Caco-2 (cell line): ENCODE measurements around the gene GRK6. TPM values are rescaled to one million over a fixed set of nuclear protein-coding genes. Genes with fewer than 3 reads are reported as not detected.
A peak's percentile ranks its signal among the peaks of the same experiment; 100 is the strongest.

ENCODE experiments used
- BruUV-seq: library from RNA; stranded (reverse); fragments of 400-500 nt; replicated peaks from 2 replicates; lab custom pipeline; 2021; lab: Mats Ljungman, UMichigan
- CTCF ChIA-PET: fragments of 300-600 bp; sonication (Branson Sonifier 250); formaldehyde crosslinking; loops from one replicate; lab custom pipeline; 2022; ENCODE audit warnings: antibody characterized with exemption; lab: Charles Lee
- POLR2A ChIA-PET: fragments of 300-600 bp; sonication (Branson Sonifier 250); formaldehyde crosslinking; loops from one replicate; lab custom pipeline; 2022; ENCODE audit warnings: antibody characterized with exemption; lab: Charles Lee
- DNase-seq, 2 experiments: peaks; one replicate each; pipeline versions ENCODE4 v3.0.0 to v3.0.0-alpha.2; 2020 to 2022
- H3K27me3 ChIP-seq: replicated peaks from 2 replicates; pipeline ENCODE4 v1.6.0; 2011; ENCODE audit warnings: low read length; ENCODE audit not compliant: control insufficient read depth, insufficient read depth
- H3K36me3 ChIP-seq: 2 replicates; pipeline ENCODE4 v1.5.1; 2011; ENCODE audit warnings: low read length; ENCODE audit not compliant: control insufficient read depth, insufficient read depth
- H3K4me1 ChIP-seq: fragments of 250-450 bp; sonication (Bioruptor Pico); 2 replicates; pipeline ENCODE4 v1.5.1; 2020; ENCODE audit warnings: mild to moderate bottlenecking
- H3K4me3 ChIP-seq: 2 replicates; pipeline ENCODE4 v1.5.1; 2011; ENCODE audit warnings: low read depth, mild to moderate bottlenecking, control low read depth, low read length
- H3K9me3 ChIP-seq: fragments of 250-450 bp; sonication (Bioruptor Pico); 2 replicates; pipeline ENCODE4 v1.5.1; 2020; ENCODE audit warnings: mild to moderate bottlenecking, moderate library complexity
- H3K27ac Mint-ChIP-seq: one replicate; pipeline ENCODE4 v1.8.0; 2022; ENCODE audit warnings: mixed read lengths; ENCODE audit not compliant: unreplicated experiment
- H3K27me3 Mint-ChIP-seq: one replicate; pipeline ENCODE4 v1.8.0; 2022; ENCODE audit warnings: mixed read lengths; ENCODE audit not compliant: insufficient read depth, unreplicated experiment
- H3K36me3 Mint-ChIP-seq: one replicate; pipeline ENCODE4 v1.8.0; 2022; ENCODE audit warnings: mild to moderate bottlenecking, mixed read lengths; ENCODE audit not compliant: insufficient read depth, unreplicated experiment
- H3K4me1 Mint-ChIP-seq: one replicate; pipeline ENCODE4 v1.8.0; 2022; ENCODE audit warnings: low read depth, mixed read lengths; ENCODE audit not compliant: unreplicated experiment
- H3K4me3 Mint-ChIP-seq: one replicate; pipeline ENCODE4 v1.8.0; 2022; ENCODE audit warnings: mild to moderate bottlenecking, moderate library complexity, mixed read lengths; ENCODE audit not compliant: unreplicated experiment
- H3K9me3 Mint-ChIP-seq: one replicate; pipeline ENCODE4 v1.8.0; 2022; ENCODE audit warnings: mixed read lengths; ENCODE audit not compliant: unreplicated experiment
- intact Hi-C: fragments of 100-400 bp; cut with micrococcal nuclease; formaldehyde crosslinking; loops from one replicate; pipeline ENCODE4 v1.10.0; 2022; ENCODE audit not compliant: unreplicated experiment
- total RNA-seq: library from RNA; stranded (reverse); gene quantifications from 2 replicates; pipeline ENCODE4 v1.2.3, GENCODE V29; 2022
- TF ChIP-seq, protein P1 (sequence below), 2 experiments: fragments of 200-600 bp in 1 of 2; IDR thresholded peaks; 1 replicate in 1 of 2; 2 replicates in 1 of 2; pipeline versions ENCODE4 v1.5.1 to v1.8.0; 2011 to 2022; ENCODE audit warnings: antibody characterized with exemption in 1 of 2, control low read depth in 1 of 2, inconsistent platforms in 1 of 2, low read depth in 1 of 2, low read length in 1 of 2, mild to moderate bottlenecking in 1 of 2, moderate library complexity in 1 of 2; ENCODE audit not compliant: insufficient read depth in 1 of 2, severe bottlenecking in 1 of 2, unreplicated experiment in 1 of 2

The GRK6 gene
- total RNA-seq, 1 experiment from 2014 or later: 71.9 TPM

- H3K9me3 Mint-ChIP-seq: no peaks in the 10 kb centered on the region
- TF ChIP-seq, protein P1, sequence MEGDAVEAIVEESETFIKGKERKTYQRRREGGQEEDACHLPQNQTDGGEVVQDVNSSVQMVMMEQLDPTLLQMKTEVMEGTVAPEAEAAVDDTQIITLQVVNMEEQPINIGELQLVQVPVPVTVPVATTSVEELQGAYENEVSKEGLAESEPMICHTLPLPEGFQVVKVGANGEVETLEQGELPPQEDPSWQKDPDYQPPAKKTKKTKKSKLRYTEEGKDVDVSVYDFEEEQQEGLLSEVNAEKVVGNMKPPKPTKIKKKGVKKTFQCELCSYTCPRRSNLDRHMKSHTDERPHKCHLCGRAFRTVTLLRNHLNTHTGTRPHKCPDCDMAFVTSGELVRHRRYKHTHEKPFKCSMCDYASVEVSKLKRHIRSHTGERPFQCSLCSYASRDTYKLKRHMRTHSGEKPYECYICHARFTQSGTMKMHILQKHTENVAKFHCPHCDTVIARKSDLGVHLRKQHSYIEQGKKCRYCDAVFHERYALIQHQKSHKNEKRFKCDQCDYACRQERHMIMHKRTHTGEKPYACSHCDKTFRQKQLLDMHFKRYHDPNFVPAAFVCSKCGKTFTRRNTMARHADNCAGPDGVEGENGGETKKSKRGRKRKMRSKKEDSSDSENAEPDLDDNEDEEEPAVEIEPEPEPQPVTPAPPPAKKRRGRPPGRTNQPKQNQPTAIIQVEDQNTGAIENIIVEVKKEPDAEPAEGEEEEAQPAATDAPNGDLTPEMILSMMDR (IDR thresholded peaks at IDR 0.05; ENCODE audit: insufficient read depth in 1 of 2, low read depth in 1 of 2, low read length in 1 of 2, severe bottlenecking in 1 of 2, unreplicated experiment in 1 of 2): no peak
- intact Hi-C loops: loop anchor here (1.0 to 2.0 kb wide), 3 partner anchors 50 to 141 kb away; no protein-coding TSS in a partner anchor
- DNase-seq: no peak
- CTCF ChIA-PET: interaction anchor here (0.6 to 6.5 kb wide), 13 partner anchors 9 to 144 kb away, joined by 3 to 110 read pairs (median 20); partner anchors contain the start of genes GRK6, PDLIM7 and PRR7
- H3K36me3 Mint-ChIP-seq: peaks cover 57% of the 10 kb centered on the region
- H3K4me1 ChIP-seq: peaks cover 7% of the 10 kb centered on the region; the same call in 1 of the 2 replicates
- H3K27me3 ChIP-seq: no peaks in the 10 kb centered on the region
- peaks cover 7% of the 10 kb centered on the region for H3K4me1 Mint-ChIP-seq
- H3K27ac Mint-ChIP-seq: peak overlapping the region; percentile 61
- H3K27me3 Mint-ChIP-seq: no peaks in the 10 kb centered on the region
- peak overlapping the region; percentile 92 for H3K4me3 ChIP-seq
- BruUV-seq: no TSS peak
- no peaks in the 10 kb centered on the region for H3K9me3 ChIP-seq
- POLR2A ChIA-PET: interaction anchor here (0.7 to 2.4 kb wide), 3 partner anchors 27 to 83 kb away, joined by 4 to 21 read pairs (median 7); partner anchors contain the start of genes GRK6 and PDLIM7
- peak overlapping the region; percentile 77 for H3K4me3 Mint-ChIP-seq
- H3K36me3 ChIP-seq: no peaks in the 10 kb centered on the region; the same call in 1 of the 2 replicates
Measured at GRCh38 chr5:177453852-177454396, 27.4 kb downstream of the GRK6 start.

DNA sequence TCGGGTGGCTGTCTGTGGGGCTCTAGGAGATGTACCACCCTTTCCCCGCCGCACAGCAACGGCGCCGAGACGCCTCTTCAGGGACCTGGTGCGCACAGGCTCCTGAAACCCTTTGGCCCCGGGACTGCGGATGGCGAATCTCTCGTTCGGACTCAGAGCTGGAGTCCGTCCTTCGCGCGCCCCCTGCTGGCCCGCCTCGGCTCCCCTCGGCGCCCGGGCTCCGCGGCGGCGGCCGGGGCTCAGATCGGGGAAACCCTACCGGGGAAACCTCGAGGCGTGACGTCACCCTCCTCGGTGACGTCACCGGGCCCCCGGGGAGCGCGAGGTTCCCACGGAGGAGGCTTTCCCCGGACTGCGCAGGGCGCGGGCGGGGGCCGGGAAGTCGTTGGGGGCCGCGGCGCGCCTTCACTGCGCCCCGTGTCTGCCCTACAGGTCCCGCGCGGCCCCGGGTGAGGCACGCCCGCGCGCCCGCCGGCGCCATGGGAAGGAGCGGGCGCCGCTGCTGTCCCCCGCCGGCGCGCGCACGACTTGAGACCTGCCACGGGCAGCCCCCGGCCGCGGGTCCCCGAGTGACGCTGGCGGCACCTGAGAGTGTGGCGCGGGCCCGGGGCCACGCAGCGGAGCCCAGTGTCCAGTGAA is 28.0 kb downstream of the GRK6 start:
- peaks cover 7% of the 10 kb centered on the region for H3K4me1 Mint-ChIP-seq
- H3K9me3 Mint-ChIP-seq: no peaks in the 10 kb centered on the region
- peak; percentile 90 to 97 for DNase-seq
- BruUV-seq: no TSS peak
- H3K4me3 ChIP-seq: peak overlapping the region; percentile 92
- POLR2A ChIA-PET: interaction anchor here (0.6 to 2.4 kb wide), 8 partner anchors 17 to 371 kb away, joined by 3 to 21 read pairs (median 6); partner anchors contain the start of genes GRK6 and PDLIM7
- no peaks in the 10 kb centered on the region for H3K27me3 Mint-ChIP-seq
- H3K27ac Mint-ChIP-seq: peak overlapping the region; percentile 87
- H3K9me3 ChIP-seq: no peaks in the 10 kb centered on the region
- intact Hi-C loops: loop anchor here (1.0 to 2.0 kb wide), 3 partner anchors 50 to 142 kb away; no protein-coding TSS in a partner anchor
- H3K4me1 ChIP-seq: peaks cover 7% of the 10 kb centered on the region; the same call in 1 of the 2 replicates
- no peaks in the 10 kb centered on the region for H3K27me3 ChIP-seq
- no peaks in the 10 kb centered on the region; the same call in 1 of the 2 replicates for H3K36me3 ChIP-seq
- CTCF ChIA-PET: interaction anchor here (0.5 to 6.5 kb wide), 24 partner anchors 10 to 365 kb away, joined by 3 to 110 read pairs (median 8); partner anchors contain the start of genes F12, GRK6, PDLIM7 and PRR7
- H3K36me3 Mint-ChIP-seq: peaks cover 63% of the 10 kb centered on the region
- TF ChIP-seq, protein P1 (IDR thresholded peaks at IDR 0.05; ENCODE audit: insufficient read depth in 1 of 2, low read depth in 1 of 2, low read length in 1 of 2, severe bottlenecking in 1 of 2, unreplicated experiment in 1 of 2): peak; percentile 62 to 95
- H3K4me3 Mint-ChIP-seq: peak overlapping the region; percentile 77
